ENCODE results near the gene EPN2. TPM values are rescaled to one million over a fixed set of nuclear protein-coding genes. Genes with fewer than 3 reads are reported as not detected.

The EPN2 gene
- total and polyA plus RNA-seq, 2 experiments from 2014 or later: 34.0 to 149 TPM

DNA sequence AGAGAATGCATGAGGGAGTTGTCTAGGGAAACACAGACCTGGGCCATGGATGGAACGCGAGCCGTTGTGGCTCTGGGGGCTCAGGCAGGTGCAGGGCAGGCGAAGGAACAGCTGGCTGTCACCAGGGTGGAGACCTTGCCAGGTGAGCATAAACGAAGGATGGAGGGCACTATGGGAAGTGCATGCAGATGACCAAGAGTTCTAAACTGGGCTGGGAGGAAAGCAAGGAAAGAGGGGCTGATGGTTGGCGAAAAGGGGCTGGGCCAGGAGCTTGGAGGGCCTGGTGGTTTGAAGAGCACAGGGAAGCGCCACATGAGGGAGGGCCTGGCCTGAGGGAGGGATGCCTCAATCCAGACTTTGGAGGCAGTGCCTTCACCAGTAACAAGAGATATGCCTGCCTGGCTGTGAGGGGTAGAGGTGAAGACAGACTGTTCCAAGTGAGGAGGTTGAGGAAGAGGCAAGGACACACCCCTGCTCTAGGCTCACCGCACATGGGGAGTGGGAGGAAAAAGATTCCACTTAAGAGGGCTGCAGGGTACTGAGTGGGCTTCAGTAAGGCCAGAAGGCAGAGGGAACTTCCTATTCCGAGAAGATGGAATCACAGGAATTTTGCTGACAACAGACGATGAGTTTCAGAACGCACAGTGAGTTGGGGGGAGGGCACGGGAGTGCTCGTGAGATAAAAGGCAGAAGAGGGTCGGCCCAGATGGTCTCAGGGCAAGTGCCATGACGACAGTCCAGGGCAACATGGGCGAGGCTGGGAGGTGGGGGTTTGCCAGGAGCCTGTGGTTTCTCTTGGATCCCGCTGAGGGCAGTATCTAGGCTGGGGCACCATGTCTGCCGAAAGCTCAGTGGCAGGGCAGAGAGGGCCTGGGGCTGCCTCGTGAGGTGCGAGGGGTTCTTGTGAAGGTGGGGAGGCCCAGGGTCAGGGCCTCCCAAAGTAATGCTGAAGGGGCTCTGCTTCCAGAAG, 104.8 kb downstream of the EPN2 start (continued):
- TF ChIP-seq, protein P1, sequence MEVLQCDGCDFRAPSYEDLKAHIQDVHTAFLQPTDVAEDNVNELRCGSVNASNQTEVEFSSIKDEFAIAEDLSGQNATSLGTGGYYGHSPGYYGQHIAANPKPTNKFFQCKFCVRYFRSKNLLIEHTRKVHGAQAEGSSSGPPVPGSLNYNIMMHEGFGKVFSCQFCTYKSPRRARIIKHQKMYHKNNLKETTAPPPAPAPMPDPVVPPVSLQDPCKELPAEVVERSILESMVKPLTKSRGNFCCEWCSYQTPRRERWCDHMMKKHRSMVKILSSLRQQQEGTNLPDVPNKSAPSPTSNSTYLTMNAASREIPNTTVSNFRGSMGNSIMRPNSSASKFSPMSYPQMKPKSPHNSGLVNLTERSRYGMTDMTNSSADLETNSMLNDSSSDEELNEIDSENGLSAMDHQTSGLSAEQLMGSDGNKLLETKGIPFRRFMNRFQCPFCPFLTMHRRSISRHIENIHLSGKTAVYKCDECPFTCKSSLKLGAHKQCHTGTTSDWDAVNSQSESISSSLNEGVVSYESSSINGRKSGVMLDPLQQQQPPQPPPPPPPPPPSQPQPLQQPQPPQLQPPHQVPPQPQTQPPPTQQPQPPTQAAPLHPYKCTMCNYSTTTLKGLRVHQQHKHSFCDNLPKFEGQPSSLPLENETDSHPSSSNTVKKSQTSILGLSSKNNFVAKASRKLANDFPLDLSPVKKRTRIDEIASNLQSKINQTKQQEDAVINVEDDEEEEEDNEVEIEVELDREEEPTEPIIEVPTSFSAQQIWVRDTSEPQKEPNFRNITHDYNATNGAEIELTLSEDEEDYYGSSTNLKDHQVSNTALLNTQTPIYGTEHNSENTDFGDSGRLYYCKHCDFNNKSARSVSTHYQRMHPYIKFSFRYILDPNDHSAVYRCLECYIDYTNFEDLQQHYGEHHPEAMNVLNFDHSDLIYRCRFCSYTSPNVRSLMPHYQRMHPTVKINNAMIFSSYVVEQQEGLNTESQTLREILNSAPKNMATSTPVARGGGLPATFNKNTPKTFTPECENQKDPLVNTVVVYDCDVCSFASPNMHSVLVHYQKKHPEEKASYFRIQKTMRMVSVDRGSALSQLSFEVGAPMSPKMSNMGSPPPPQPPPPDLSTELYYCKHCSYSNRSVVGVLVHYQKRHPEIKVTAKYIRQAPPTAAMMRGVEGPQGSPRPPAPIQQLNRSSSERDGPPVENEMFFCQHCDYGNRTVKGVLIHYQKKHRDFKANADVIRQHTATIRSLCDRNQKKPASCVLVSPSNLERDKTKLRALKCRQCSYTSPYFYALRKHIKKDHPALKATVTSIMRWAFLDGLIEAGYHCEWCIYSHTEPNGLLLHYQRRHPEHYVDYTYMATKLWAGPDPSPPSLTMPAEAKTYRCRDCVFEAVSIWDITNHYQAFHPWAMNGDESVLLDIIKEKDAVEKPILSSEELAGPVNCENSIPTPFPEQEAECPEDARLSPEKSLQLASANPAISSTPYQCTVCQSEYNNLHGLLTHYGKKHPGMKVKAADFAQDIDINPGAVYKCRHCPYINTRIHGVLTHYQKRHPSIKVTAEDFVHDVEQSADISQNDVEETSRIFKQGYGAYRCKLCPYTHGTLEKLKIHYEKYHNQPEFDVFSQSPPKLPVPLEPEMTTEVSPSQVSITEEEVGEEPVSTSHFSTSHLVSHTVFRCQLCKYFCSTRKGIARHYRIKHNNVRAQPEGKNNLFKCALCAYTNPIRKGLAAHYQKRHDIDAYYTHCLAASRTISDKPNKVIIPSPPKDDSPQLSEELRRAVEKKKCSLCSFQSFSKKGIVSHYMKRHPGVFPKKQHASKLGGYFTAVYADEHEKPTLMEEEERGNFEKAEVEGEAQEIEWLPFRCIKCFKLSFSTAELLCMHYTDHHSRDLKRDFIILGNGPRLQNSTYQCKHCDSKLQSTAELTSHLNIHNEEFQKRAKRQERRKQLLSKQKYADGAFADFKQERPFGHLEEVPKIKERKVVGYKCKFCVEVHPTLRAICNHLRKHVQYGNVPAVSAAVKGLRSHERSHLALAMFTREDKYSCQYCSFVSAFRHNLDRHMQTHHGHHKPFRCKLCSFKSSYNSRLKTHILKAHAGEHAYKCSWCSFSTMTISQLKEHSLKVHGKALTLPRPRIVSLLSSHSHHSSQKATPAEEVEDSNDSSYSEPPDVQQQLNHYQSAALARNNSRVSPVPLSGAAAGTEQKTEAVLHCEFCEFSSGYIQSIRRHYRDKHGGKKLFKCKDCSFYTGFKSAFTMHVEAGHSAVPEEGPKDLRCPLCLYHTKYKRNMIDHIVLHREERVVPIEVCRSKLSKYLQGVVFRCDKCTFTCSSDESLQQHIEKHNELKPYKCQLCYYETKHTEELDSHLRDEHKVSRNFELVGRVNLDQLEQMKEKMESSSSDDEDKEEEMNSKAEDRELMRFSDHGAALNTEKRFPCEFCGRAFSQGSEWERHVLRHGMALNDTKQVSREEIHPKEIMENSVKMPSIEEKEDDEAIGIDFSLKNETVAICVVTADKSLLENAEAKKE (CRISPR knock-in tag; IDR thresholded peaks at IDR 0.05): no peak
- TF ChIP-seq POLR2AphosphoS5 (IDR thresholded peaks at IDR 0.05; ENCODE audit: low read depth): no peak
- TF ChIP-seq JUNB (IDR thresholded peaks at IDR 0.05; ENCODE audit: unreplicated experiment): no peak
- TF ChIP-seq EZH2 (IDR thresholded peaks at IDR 0.05; ENCODE audit: low read depth, unreplicated experiment): no peak

DNA sequence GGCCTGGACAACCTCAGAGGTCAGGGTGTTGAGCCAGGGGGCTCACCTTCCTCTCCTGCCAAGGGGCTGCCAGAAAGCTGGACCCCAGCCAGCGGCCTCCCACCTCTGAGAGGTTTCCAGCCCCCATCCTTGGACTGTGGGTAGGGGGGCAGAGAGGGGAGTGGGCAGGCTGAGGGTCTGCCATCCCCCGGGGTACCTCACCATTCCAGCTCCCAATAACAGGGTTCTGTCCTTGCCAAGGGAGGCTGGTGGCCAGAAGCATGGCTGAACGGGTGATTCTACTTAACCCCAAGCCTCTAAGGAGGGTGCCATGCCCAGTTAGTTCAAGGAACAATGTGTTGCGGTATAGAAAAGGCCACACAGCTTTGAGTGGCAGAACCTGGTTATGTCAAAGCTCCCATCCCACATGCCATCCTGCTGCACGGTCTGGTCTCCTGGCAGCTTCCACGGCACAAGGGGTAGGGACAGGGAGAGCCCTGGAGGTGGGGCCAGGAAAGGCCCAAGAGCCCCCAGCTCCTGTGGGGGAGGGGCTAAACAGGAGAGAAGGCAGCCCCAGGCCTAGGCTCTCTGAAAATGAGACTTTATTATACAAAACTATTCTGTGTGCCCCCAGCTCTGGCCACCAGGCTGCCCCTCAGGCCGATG, 105.6 kb downstream of the EPN2 start:
- Mint-ChIP-seq H3K36me3 (ENCODE audit: low read depth) (peaks cover 5% of the 10 kb centered on the region; the same call in 2 of the 3 replicates), H3K9me3 (no peaks in the 10 kb centered on the region; the same call in 2 of the 3 replicates), H3K4me3 (no peak overlapping the region), H3K4me1 (peaks cover 34% of the 10 kb centered on the region), H3K27ac (no peak overlapping the region), H3K27me3 (ENCODE audit: insufficient read depth, low read depth, poor library complexity) (peaks cover 12% of the 10 kb centered on the region)
- Histone ChIP-seq H2AFZ (no peak overlapping the region), H3K27me3 (ENCODE audit: insufficient read depth) (no peaks in the 10 kb centered on the region), H3K9me2 (ENCODE audit: insufficient read depth) (no peaks in the 10 kb centered on the region), H3K4me3 (no peak overlapping the region), H3K4me2 (no peak overlapping the region), H3K27ac (ENCODE audit: low read depth) (no peak overlapping the region), H3K79me2 (replicated peaks; ENCODE audit: insufficient read depth) (no peaks in the 10 kb centered on the region), H3K4me1 (ENCODE audit: insufficient read depth) (peaks cover 27% of the 10 kb centered on the region), H4K20me1 (replicated peaks; ENCODE audit: insufficient read depth) (no peaks in the 10 kb centered on the region), H3F3A (replicated peaks; ENCODE audit: low read depth) (no peaks in the 10 kb centered on the region; the same call in 1 of the 2 replicates), H3K36me3 (ENCODE audit: insufficient read depth) (no peaks in the 10 kb centered on the region)
- DNase-seq (ENCODE audit: low spot score) (no peak), ATAC-seq (no peak)
- TF ChIP-seq, protein P1 (CRISPR knock-in tag; IDR thresholded peaks at IDR 0.05): no peak
- TF ChIP-seq, protein P2, sequence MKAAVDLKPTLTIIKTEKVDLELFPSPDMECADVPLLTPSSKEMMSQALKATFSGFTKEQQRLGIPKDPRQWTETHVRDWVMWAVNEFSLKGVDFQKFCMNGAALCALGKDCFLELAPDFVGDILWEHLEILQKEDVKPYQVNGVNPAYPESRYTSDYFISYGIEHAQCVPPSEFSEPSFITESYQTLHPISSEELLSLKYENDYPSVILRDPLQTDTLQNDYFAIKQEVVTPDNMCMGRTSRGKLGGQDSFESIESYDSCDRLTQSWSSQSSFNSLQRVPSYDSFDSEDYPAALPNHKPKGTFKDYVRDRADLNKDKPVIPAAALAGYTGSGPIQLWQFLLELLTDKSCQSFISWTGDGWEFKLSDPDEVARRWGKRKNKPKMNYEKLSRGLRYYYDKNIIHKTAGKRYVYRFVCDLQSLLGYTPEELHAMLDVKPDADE (IDR thresholded peaks at IDR 0.05): no peak
- TF ChIP-seq POLR2AphosphoS5 (IDR thresholded peaks at IDR 0.05; ENCODE audit: low read depth) (no peak), EZH2 (IDR thresholded peaks at IDR 0.05; ENCODE audit: low read depth, unreplicated experiment) (no peak)
